GM21717 (cell line): ENCODE measurements around the gene GNLY.

Experiments used
- ATAC-seq: cut with Tn5 transposase; IDR thresholded peaks from one replicate; pipeline ENCODE4 v1.9.1; 2021; ENCODE audit warnings: mild to moderate bottlenecking, moderate library complexity; ENCODE audit not compliant: unreplicated experiment

GNLY gene

GRCh38 chr2:85741211-85741832, 47.2 kb downstream of the GNLY start:
- ATAC-seq = no peak

DNA sequence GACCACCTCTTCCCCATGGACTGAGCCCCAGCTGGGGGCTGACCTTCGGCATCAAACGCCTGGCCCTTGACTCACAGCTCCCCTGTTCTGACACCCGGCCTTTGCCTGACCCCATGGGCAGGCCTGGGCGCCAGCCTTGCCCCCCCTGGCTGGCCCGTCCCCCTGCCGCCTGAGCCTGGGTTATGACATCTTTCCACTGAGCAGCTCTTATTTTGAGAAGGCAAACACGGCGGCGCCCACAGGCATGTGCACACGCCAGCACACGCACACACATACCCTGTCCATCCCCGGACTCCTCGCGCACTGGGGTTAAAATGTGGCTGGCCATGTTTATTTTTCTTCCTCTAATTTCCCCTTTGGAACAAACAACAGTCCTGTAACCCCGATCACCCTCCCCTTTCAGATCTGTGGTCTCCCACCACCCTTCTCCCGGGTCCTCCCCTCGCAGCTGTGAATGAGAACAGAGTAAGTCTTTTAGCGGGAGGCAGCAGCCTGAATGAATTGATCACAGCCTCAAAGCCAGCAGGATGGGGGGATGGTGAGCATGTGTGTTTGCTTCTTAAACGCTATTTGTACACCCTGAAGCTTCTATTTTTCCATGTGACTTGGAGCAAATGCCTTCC, 47.8 kb downstream of the GNLY start:
- no peak for ATAC-seq

DNA sequence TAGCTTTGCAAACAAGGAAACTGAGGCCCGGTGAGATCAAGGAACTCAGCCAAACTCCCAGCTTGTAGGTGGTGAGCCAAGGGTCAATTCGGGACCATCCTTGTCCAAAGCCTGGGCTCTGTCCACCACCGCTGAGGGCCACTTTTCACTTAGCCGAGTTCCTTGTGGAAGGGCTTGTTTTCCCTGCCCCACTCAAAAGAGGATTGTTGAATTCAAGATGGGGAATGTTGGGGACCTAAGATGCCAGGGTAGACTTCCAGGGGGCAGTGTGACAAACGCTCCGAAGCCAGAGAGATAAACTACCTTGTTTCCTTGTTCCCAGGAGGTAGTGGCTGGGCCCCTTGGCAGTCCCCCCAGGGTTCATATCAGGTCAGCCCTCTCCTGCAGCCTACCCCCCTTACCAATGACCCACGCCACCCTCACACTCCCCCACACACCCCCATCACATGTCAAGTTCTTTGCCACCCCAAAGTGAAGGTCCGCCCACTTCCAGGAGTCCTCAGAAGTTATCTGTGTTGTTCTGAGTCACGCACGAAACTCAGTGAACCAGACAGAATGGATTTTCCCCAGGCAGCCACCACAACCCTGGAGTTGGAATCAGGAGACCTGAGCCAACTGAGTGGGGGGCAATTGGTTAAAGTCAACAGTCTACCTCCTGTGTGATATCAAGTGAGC, 49.3 kb downstream of the GNLY start:
- no peak for ATAC-seq

DNA sequence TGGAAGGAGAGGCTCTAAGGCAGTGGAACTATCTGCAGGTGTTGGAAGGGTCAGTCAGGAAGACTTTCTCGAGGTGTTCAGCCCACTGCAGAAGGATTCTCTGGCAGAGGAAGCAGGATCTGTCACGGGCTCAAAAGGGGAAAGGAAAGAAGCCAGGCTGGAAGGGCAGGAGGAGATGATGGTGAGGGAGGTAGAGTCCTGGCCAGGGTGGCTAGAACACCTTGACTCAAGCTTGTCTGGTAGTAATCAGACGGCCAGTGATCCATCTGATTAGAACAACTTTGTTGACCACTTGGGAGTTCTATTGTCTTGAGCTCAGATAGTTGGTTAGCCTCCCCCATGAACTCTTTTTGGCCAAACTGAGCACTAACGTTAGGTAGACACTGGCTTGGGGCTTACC, 49.9 kb downstream of the GNLY start:
- ATAC-seq = no peak

DNA sequence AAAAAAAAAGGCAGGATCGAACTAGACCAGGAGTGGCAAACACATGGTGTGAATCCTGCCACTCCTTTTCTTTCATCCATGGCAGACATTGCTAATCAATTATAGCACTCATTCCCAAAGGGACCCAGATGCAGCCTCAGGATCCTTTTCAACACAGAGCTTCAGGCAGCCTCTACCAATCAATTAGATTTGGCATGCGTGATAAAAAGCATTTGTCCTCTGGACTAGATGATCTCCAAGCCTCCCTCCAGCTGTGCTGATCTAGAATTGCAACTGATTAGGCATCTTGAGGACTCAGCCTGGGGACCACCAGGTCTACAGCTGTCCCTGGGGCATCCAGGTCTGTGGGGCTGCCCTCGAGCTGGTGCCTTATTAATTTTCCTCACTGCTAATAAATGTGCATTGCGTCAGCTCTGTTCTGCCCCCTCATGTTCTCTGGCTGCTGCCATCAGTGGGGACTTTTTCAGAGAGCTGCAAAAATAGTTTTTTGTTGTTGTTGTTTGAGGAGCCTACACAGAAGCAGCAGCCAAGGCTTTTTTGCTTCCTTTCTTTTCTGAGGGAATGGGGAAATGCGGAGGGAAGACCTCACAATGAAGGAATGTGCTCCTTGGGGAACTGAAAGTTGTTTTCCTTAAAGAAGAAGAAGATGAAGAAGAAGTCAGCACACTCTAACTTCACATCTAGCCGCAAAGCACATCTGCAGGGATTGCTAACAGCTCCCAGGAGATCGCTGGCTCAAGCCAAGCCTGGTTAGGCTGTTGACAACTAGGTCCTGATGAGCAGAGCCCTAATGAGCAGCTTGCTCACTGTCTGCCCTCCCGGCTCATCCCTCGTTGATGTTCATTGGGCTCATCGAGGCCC, 50.8 kb downstream of the GNLY start:
- ATAC-seq = no peak

- ATAC-seq = no peak
Measured at GRCh38 chr2:85745619-85746018, 51.5 kb downstream of the GNLY start.

GRCh38 chr2:85746321-85747004, 52.3 kb downstream of the GNLY start:
- ATAC-seq = no peak

GRCh38 chr2:85747441-85747840, 53.3 kb downstream of the GNLY start:
- no peak for ATAC-seq

GRCh38 chr2:85748039-85748734, 54.0 kb downstream of the GNLY start:
- ATAC-seq = no peak
